ENCODE data around the gene CDIP1.

The CDIP1 gene

GRCh38 chr16:4537376-4538343 is 913 bp downstream of the CDIP1 start:
- no peak for DNase-seq

- DNase-seq, result no peak
Observed at GRCh38 chr16:4536391-4537106, 2.0 kb downstream of the CDIP1 start.

- no peak for DNase-seq
Observed at GRCh38 chr16:4535627-4536108, 2.9 kb downstream of the CDIP1 start.

- no peak for DNase-seq
Observed at GRCh38 chr16:4534151-4534790, 4.3 kb downstream of the CDIP1 start.

- no peak for DNase-seq
Observed at GRCh38 chr16:4533490-4533889, 5.1 kb downstream of the CDIP1 start.

GRCh38 chr16:4532238-4532637 is 6.3 kb downstream of the CDIP1 start:
- DNase-seq, result no peak

GRCh38 chr16:4531811-4532210 is 6.8 kb downstream of the CDIP1 start:
- no peak for DNase-seq

GRCh38 chr16:4529085-4530060 is 9.2 kb downstream of the CDIP1 start:
- no peak for DNase-seq

- no peak for DNase-seq
Observed at GRCh38 chr16:4525634-4526277, 12.8 kb downstream of the CDIP1 start.

- no peak for DNase-seq
Observed at GRCh38 chr16:4525069-4525468, 13.5 kb downstream of the CDIP1 start.

GRCh38 chr16:4524571-4524970 is 14.0 kb downstream of the CDIP1 start:
- DNase-seq, result no peak

GRCh38 chr16:4523686-4524085 is 14.9 kb downstream of the CDIP1 start:
- no peak for DNase-seq

GRCh38 chr16:4522051-4522581 is 16.5 kb downstream of the CDIP1 start:
- no peak for DNase-seq

- DNase-seq, result no peak
Observed at GRCh38 chr16:4520913-4521312, 17.7 kb downstream of the CDIP1 start.

GRCh38 chr16:4519274-4520058 is 19.1 kb downstream of the CDIP1 start:
- DNase-seq, result no peak

GRCh38 chr16:4517812-4518680 is 20.5 kb downstream of the CDIP1 start:
- no peak for DNase-seq

- no peak for DNase-seq
Observed at GRCh38 chr16:4515611-4516233, 22.9 kb downstream of the CDIP1 start.

GRCh38 chr16:4514606-4515005 is 24.0 kb downstream of the CDIP1 start:
- DNase-seq, result no peak

- DNase-seq, result no peak
Observed at GRCh38 chr16:4513881-4514280, 24.7 kb downstream of the CDIP1 start.
